ENCODE results near the gene APOO.

DNA sequence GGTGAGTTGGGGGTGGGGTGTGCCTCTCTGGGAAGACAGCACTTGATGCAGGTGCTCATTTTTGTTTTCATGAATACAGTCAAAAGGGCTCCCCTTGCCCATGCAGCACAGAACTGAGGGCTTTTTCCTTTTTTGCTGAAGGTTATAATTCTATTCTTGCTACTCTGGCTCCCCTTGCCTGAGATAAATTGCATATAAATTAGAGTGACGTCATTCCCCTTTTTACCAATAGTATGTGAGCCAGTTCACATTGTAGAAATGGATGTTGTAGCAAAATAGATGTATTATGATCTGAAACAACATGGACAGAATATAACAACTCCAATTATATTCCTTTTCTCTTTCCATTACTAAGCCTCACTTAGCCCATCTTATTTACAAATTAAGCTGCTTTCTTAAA, 28.4 kb upstream of the APOO start:
- TF ChIP-seq, protein P1, sequence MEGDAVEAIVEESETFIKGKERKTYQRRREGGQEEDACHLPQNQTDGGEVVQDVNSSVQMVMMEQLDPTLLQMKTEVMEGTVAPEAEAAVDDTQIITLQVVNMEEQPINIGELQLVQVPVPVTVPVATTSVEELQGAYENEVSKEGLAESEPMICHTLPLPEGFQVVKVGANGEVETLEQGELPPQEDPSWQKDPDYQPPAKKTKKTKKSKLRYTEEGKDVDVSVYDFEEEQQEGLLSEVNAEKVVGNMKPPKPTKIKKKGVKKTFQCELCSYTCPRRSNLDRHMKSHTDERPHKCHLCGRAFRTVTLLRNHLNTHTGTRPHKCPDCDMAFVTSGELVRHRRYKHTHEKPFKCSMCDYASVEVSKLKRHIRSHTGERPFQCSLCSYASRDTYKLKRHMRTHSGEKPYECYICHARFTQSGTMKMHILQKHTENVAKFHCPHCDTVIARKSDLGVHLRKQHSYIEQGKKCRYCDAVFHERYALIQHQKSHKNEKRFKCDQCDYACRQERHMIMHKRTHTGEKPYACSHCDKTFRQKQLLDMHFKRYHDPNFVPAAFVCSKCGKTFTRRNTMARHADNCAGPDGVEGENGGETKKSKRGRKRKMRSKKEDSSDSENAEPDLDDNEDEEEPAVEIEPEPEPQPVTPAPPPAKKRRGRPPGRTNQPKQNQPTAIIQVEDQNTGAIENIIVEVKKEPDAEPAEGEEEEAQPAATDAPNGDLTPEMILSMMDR (conservative IDR thresholded peaks at IDR 0.05): no peak
- no peak for TF ChIP-seq EZH2 (IDR thresholded peaks at IDR 0.05; ENCODE audit: low read depth)

Data from PC-9 (cell line).